ENCODE measurements around the gene SNX8. TPM values are rescaled to one million over a fixed set of nuclear protein-coding genes. Genes with fewer than 3 reads are reported as not detected.

Gene SNX8
- total and polyA plus RNA-seq, 2 of the 13 experiments (the other 11 are each of a cell fraction or from before 2014, with no cell fraction given), result 20.6 to 45.2 TPM

GRCh38 chr7:2241580-2242540 is 72.4 kb downstream of the SNX8 start, which contains the start of the genes MRM2 and NUDT1 (continued):
- TF ChIP-seq ZHX1 (CRISPR knock-in tag; IDR thresholded peaks at IDR 0.05; ENCODE audit: low read depth) (no peak), ZNF362 (CRISPR knock-in tag; IDR thresholded peaks at IDR 0.05; ENCODE audit: borderline replicate concordance) (peak; percentile 33; the same call in 1 of the 2 replicates), ZNF615 (CRISPR knock-in tag; IDR thresholded peaks at IDR 0.05; ENCODE audit: borderline replicate concordance) (no peak), FOXJ3 (CRISPR knock-in tag; IDR thresholded peaks at IDR 0.05; ENCODE audit: borderline replicate concordance) (no peak), ZNF224 (CRISPR knock-in tag; IDR thresholded peaks at IDR 0.05) (no peak), RNF2 (conservative IDR thresholded peaks at IDR 0.05; ENCODE audit: low read depth) (no peak), ZNF281 (CRISPR knock-in tag; IDR thresholded peaks at IDR 0.05; ENCODE audit: borderline replicate concordance) (no peak), PAWR (CRISPR knock-in tag; IDR thresholded peaks at IDR 0.05; ENCODE audit: borderline replicate concordance) (no peak), XBP1 (CRISPR knock-in tag; IDR thresholded peaks at IDR 0.05) (no peak), SAFB2 (CRISPR knock-in tag; IDR thresholded peaks at IDR 0.05; ENCODE audit: borderline replicate concordance, low read depth) (peak; percentile 33; the same call in 1 of the 2 replicates), ZNF75D (CRISPR knock-in tag; IDR thresholded peaks at IDR 0.05; ENCODE audit: borderline replicate concordance) (no peak), E2F1 (CRISPR knock-in tag; IDR thresholded peaks at IDR 0.05) (peak; percentile 97), AKAP8 (CRISPR knock-in tag; IDR thresholded peaks at IDR 0.05) (no peak), BORCS8-MEF2B (CRISPR knock-in tag; IDR thresholded peaks at IDR 0.05) (peak; percentile 95), TRIM24 (CRISPR knock-in tag; IDR thresholded peaks at IDR 0.05) (no peak), ZNF580 (CRISPR knock-in tag; IDR thresholded peaks at IDR 0.05; ENCODE audit: borderline replicate concordance, low read depth) (0 out of 2 replicates have a peak, but pooled peaks have one; percentile 45), ELF1 (CRISPR knock-in tag; IDR thresholded peaks at IDR 0.05) (peak; percentile 95), TBP (CRISPR knock-in tag; IDR thresholded peaks at IDR 0.05) (no peak), FLYWCH1 (CRISPR knock-in tag; IDR thresholded peaks at IDR 0.05) (no peak), ZC3H4 (CRISPR knock-in tag; IDR thresholded peaks at IDR 0.05; ENCODE audit: borderline replicate concordance) (no peak)

Measured in HepG2 (cell line).